Measurements from ENCODE around the gene BOD1L1.

BOD1L1 gene

DNA sequence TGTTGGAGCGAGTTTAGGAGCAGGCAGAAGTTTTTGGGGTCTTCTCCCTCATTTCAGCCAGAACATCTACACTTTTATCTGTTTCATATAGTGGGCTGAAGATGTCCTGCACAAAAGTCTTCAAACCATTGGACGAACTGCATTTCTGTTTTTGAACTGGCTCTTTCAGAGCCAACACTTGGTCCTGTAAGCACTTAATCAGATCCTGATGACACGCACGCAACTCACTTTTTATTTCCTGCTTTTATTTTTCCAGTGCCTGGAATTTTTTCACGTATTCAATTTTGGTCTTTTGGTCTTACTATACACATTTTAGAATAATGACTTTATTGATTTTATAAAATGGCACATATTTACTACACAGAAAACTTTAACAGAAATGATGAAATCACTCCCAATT is 43.0 kb downstream of the BOD1L1 start:
- H3K27ac Mint-ChIP-seq: no peak overlapping the region
- no peaks in the 10 kb centered on the region for H3K9me3 Mint-ChIP-seq
- peaks cover 6% of the 10 kb centered on the region for H3K4me1 Mint-ChIP-seq
- no peaks in the 10 kb centered on the region for H3K27me3 Mint-ChIP-seq (ENCODE audit: low read depth, poor library complexity)
- TF ChIP-seq, protein P1, sequence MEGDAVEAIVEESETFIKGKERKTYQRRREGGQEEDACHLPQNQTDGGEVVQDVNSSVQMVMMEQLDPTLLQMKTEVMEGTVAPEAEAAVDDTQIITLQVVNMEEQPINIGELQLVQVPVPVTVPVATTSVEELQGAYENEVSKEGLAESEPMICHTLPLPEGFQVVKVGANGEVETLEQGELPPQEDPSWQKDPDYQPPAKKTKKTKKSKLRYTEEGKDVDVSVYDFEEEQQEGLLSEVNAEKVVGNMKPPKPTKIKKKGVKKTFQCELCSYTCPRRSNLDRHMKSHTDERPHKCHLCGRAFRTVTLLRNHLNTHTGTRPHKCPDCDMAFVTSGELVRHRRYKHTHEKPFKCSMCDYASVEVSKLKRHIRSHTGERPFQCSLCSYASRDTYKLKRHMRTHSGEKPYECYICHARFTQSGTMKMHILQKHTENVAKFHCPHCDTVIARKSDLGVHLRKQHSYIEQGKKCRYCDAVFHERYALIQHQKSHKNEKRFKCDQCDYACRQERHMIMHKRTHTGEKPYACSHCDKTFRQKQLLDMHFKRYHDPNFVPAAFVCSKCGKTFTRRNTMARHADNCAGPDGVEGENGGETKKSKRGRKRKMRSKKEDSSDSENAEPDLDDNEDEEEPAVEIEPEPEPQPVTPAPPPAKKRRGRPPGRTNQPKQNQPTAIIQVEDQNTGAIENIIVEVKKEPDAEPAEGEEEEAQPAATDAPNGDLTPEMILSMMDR (IDR thresholded peaks at IDR 0.05): no peak
- peaks cover 81% of the 10 kb centered on the region for H3K36me3 Mint-ChIP-seq (ENCODE audit: low read depth)
- no peak for DNase-seq
- H3K4me3 Mint-ChIP-seq: no peak overlapping the region

DNA sequence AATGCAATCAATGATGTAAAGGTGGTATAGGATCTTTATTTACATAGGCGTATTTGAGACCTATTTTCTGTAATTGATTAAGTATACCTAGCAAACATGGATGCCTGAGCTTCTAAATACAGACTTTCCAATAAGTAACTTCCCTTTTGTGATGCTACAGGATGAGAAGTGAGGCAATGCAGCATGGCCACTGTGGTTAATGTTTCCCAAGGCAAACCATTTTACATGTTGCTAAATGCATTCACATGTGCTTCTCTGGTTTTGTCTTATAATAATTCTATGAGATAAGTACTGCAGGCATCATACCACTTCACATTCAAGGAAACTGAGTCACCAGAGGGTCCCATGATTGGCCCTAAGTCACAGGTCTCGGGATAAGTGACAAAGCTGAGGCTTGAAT is 47.5 kb downstream of the BOD1L1 start:
- no peaks in the 10 kb centered on the region for H3K4me1 Mint-ChIP-seq
- H3K4me3 Mint-ChIP-seq: no peak overlapping the region
- no peaks in the 10 kb centered on the region for H3K9me3 Mint-ChIP-seq
- DNase-seq: no peak
- no peaks in the 10 kb centered on the region for H3K27me3 Mint-ChIP-seq (ENCODE audit: low read depth, poor library complexity)
- TF ChIP-seq, protein P1 (IDR thresholded peaks at IDR 0.05): no peak
- H3K27ac Mint-ChIP-seq: no peak overlapping the region
- H3K36me3 Mint-ChIP-seq (ENCODE audit: low read depth): peaks cover 77% of the 10 kb centered on the region

DNA sequence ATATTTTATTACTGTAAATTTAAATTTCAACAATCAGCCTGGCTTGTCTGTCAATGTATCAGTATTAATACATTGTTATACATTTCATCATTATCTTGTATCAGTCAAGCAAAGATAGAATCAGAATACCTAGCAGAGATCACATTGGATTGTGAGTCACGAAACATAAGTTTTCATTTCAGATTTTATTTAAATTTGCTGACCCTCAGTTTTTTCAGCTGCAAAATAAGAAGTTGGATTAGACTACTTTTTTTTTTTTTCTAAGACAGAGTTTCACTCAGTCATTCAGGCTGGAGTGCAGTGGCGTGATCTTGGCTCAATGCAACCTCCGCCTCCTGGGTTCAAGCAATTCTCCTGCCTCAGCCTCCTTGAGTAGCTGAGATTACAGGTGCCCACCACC is 49.9 kb downstream of the BOD1L1 start:
- no peak overlapping the region for H3K4me3 Mint-ChIP-seq
- H3K36me3 Mint-ChIP-seq (ENCODE audit: low read depth): peaks cover 72% of the 10 kb centered on the region
- no peaks in the 10 kb centered on the region for H3K9me3 Mint-ChIP-seq
- no peaks in the 10 kb centered on the region for H3K4me1 Mint-ChIP-seq
- H3K27me3 Mint-ChIP-seq (ENCODE audit: low read depth, poor library complexity): no peaks in the 10 kb centered on the region
- TF ChIP-seq, protein P1 (IDR thresholded peaks at IDR 0.05): no peak
- no peak overlapping the region for H3K27ac Mint-ChIP-seq
- no peak for DNase-seq

DNA sequence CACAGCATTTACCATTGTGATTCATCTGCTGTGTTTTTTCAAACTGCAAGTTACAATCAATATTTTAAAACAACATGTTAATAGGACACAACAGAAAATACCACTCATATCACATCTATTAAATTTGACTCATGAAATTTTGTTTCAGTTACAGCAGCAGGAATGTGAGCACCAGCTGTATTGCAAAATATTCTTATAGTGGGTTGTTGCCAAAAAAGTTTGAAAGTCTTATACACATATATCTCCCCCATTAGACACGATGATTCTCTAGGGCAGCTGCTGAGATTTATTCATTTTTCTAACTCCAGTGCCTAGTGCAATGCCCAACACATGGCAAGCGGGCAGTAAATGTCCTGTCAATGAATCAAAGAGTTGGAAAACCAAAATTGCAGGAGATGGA is 56.6 kb downstream of the BOD1L1 start:
- Mint-ChIP-seq H3K4me1 (no peaks in the 10 kb centered on the region), H3K27ac (no peak overlapping the region), H3K27me3 (ENCODE audit: low read depth, poor library complexity) (no peaks in the 10 kb centered on the region), H3K4me3 (no peak overlapping the region), H3K36me3 (ENCODE audit: low read depth) (peaks cover 64% of the 10 kb centered on the region), H3K9me3 (no peaks in the 10 kb centered on the region)
- DNase-seq: no peak
- TF ChIP-seq, protein P1 (IDR thresholded peaks at IDR 0.05): no peak

DNA sequence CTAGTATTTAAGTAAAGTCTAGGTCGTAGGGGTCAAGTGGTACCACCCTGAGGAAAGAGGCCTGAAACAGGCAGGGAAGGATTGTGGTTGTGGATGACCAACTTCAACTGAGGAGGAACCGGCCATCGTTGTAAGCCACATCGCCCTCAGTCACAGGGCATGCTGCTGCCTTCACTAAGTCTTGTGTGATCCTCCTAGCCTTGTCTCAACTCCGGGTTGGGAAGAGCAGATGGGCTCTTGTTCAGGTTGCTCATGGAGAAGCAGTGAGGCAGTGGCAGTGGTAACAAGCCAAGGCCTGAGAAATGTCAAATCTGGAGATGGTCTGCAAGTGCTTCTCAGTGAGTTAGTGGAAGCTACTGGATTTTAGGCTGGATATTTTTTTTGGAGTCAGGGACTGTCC is 60.4 kb downstream of the BOD1L1 start:
- Mint-ChIP-seq H3K27me3 (ENCODE audit: low read depth, poor library complexity) (no peaks in the 10 kb centered on the region), H3K4me3 (no peak overlapping the region), H3K4me1 (no peaks in the 10 kb centered on the region), H3K36me3 (ENCODE audit: low read depth) (peaks cover 45% of the 10 kb centered on the region), H3K9me3 (no peaks in the 10 kb centered on the region), H3K27ac (no peak overlapping the region)
- DNase-seq: no peak
- TF ChIP-seq, protein P1 (IDR thresholded peaks at IDR 0.05): no peak

DNA sequence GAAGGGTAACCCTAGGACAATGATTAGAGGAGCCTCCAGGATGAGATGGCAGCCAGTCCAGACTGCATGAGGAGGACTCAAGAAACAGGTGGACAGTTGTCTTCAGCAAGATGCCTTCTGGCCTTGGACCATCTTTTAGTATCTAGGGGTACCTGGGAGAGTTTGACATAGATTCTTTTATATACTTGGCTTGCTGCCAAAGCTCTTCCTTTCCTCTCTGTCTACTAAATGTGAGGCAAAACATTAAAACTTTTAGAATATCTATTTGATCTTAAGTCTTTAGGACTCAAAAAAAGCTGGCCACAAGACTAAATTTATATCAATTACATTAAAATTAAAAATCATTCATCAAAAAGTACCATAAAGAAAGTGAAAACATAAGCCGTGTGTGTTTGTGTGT is 64.6 kb downstream of the BOD1L1 start:
- DNase-seq: no peak
- no peaks in the 10 kb centered on the region for H3K27me3 Mint-ChIP-seq (ENCODE audit: low read depth, poor library complexity)
- no peak overlapping the region for H3K27ac Mint-ChIP-seq
- peaks cover 4% of the 10 kb centered on the region for H3K4me1 Mint-ChIP-seq
- no peaks in the 10 kb centered on the region for H3K9me3 Mint-ChIP-seq
- TF ChIP-seq, protein P1 (IDR thresholded peaks at IDR 0.05): no peak
- peaks cover 16% of the 10 kb centered on the region for H3K36me3 Mint-ChIP-seq (ENCODE audit: low read depth)
- no peak overlapping the region for H3K4me3 Mint-ChIP-seq
